ENCODE data around the gene GFER.

GFER gene

GRCh38 chr16:1974157-1975070, 9.6 kb upstream of the GFER start:
- no peak for DNase-seq (ENCODE audit: low read depth in 2 of 2)

- no peak for DNase-seq (ENCODE audit: low read depth in 2 of 2)
Observed at GRCh38 chr16:1975432-1976215, 8.4 kb upstream of the GFER start.

GRCh38 chr16:1976216-1976520, 7.8 kb upstream of the GFER start:
- DNase-seq (ENCODE audit: low read depth in 2 of 2), result no peak

- no peak for DNase-seq (ENCODE audit: low read depth in 2 of 2)
Observed at GRCh38 chr16:1976951-1977874, 6.8 kb upstream of the GFER start.

- no peak for DNase-seq (ENCODE audit: low read depth in 2 of 2)
Observed at GRCh38 chr16:1977875-1978268, 6.1 kb upstream of the GFER start.

GRCh38 chr16:1978476-1979120, 5.4 kb upstream of the GFER start:
- no peak for DNase-seq (ENCODE audit: low read depth in 2 of 2)

- peak in 1 of 2 donors; percentile 49 for DNase-seq (ENCODE audit: low read depth in 2 of 2)
Observed at GRCh38 chr16:1979271-1980029, 4.5 kb upstream of the GFER start.

- DNase-seq (ENCODE audit: low read depth in 2 of 2), result no peak
Observed at GRCh38 chr16:1980030-1980769, 3.8 kb upstream of the GFER start.

- no peak for DNase-seq (ENCODE audit: low read depth in 2 of 2)
Observed at GRCh38 chr16:1980770-1981087, 3.3 kb upstream of the GFER start.

- DNase-seq (ENCODE audit: low read depth in 2 of 2), result no peak
Observed at GRCh38 chr16:1981398-1981836, 2.6 kb upstream of the GFER start, which contains the start of gene NOXO1. TSS of gene NOXO1 (minus strand) at chr16:1981469. CDS start at chr16:1981179, 290 bp downstream.

GRCh38 chr16:1982013-1982433, 2.0 kb upstream of the GFER start:
- no peak for DNase-seq (ENCODE audit: low read depth in 2 of 2)

- DNase-seq (ENCODE audit: low read depth in 2 of 2), result no peak
Observed at GRCh38 chr16:1982991-1983543, 926 bp upstream of the GFER start.

- no peak for DNase-seq (ENCODE audit: low read depth in 2 of 2)
Observed at GRCh38 chr16:1984347-1985225, 593 bp downstream of the GFER start.

- DNase-seq (ENCODE audit: low read depth in 2 of 2), result no peak
Observed at GRCh38 chr16:1985466-1986150, 1.6 kb downstream of the GFER start.

GRCh38 chr16:1987198-1987597, 3.2 kb downstream of the GFER start:
- DNase-seq (ENCODE audit: low read depth in 2 of 2), result no peak

- DNase-seq (ENCODE audit: low read depth in 2 of 2), result no peak
Observed at GRCh38 chr16:1989209-1990100, 5.5 kb downstream of the GFER start, which contains the start of gene SYNGR3. TSS of gene SYNGR3 (plus strand) at chr16:1989970. CDS start at chr16:1990103, 133 bp downstream.

- no peak for DNase-seq (ENCODE audit: low read depth in 2 of 2)
Observed at GRCh38 chr16:1990101-1990350, 6.0 kb downstream of the GFER start.

Data from stimulated activated CD8-positive, alpha-beta memory T cell treated with anti-CD3 and anti-CD28 coated beads, Interleukin-7, amount 100 ng/mL, for 4 hours (primary cell).